GM18502 (cell line): ENCODE data around the gene F10.

ENCODE experiments used
- ATAC-seq: cut with Tn5 transposase; IDR thresholded peaks from one replicate; pipeline ENCODE4 v1.9.1; 2021; ENCODE audit warnings: mild to moderate bottlenecking; ENCODE audit not compliant: unreplicated experiment, poor library complexity

Gene F10

GRCh38 chr13:113086031-113086750 lies 36.4 kb upstream of the F10 start:
- no peak for ATAC-seq

- ATAC-seq = no peak
These were observed 35.3 kb upstream of the F10 start for GRCh38 chr13:113086991-113087922.

- ATAC-seq = no peak
These were observed 34.5 kb upstream of the F10 start for GRCh38 chr13:113087923-113088690.

- ATAC-seq = no peak
These were observed 33.9 kb upstream of the F10 start for GRCh38 chr13:113088691-113089020.

- no peak for ATAC-seq
These were observed 32.7 kb upstream of the F10 start for GRCh38 chr13:113089693-113090414.

GRCh38 chr13:113090415-113090770 lies 32.2 kb upstream of the F10 start:
- no peak for ATAC-seq

- ATAC-seq = no peak
These were observed 31.8 kb upstream of the F10 start for GRCh38 chr13:113090806-113091205.

- no peak for ATAC-seq
These were observed 31.3 kb upstream of the F10 start for GRCh38 chr13:113091211-113091771.

GRCh38 chr13:113091891-113092775 lies 30.5 kb upstream of the F10 start:
- no peak for ATAC-seq

GRCh38 chr13:113092776-113093579 lies 29.6 kb upstream of the F10 start:
- no peak for ATAC-seq

- no peak for ATAC-seq
These were observed 28.8 kb upstream of the F10 start for GRCh38 chr13:113093580-113094409.

- ATAC-seq = no peak
These were observed 28.2 kb upstream of the F10 start for GRCh38 chr13:113094410-113094800.

GRCh38 chr13:113095146-113096051 lies 27.2 kb upstream of the F10 start:
- ATAC-seq = no peak

- ATAC-seq = no peak
These were observed 26.4 kb upstream of the F10 start for GRCh38 chr13:113096052-113096744.

- no peak for ATAC-seq
These were observed 25.8 kb upstream of the F10 start for GRCh38 chr13:113096745-113097305.

GRCh38 chr13:113097651-113098050 lies 24.9 kb upstream of the F10 start:
- no peak for ATAC-seq
